Cerebellar cortex (tissue), 1 donor: ENCODE measurements around the gene TEK.

Source experiments
- DNase-seq: peaks from one replicate; pipeline ENCODE4 v3.0.0-alpha.2; 2015; ENCODE audit warnings: low spot score

Gene TEK

DNA sequence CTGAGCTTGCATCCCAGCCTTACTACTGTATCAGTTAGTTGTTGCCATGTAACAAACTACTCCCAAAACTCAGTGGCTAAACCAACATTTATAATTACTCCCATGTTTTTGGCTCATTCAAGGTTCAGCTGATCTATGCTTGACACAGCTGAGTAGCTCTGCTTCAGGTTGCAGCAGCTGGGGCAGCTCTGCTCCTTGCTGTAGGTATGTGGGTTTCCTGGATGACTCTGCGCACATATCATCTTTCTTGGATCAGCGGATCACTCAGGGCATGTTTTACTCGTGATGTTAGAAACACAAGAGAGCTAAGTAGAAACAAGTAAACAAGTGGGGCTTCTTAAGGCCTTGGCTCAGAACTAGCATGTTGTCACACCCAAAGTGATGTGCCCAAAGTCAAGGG is 15.1 kb downstream of the TEK start:
- DNase-seq: no peak

DNA sequence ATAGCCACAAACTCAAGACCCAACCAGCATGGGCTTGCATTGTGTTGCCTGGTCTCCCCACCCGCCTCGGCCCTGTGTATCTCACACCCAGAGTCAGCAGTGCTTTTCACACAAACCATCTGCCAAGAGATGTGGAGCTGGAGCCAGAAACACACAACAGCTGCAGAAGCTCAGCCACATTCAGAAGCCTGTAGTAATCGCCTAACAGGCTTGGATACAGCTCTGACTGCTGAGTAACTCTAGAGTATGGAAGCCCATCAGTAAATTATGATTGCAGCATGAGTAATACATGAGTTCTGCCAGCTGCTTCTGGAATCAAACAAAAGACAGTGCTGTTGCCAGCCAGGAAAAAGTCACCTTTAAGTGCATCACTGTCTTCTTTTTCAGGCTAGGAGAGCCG is 16.0 kb downstream of the TEK start:
- no peak for DNase-seq

DNA sequence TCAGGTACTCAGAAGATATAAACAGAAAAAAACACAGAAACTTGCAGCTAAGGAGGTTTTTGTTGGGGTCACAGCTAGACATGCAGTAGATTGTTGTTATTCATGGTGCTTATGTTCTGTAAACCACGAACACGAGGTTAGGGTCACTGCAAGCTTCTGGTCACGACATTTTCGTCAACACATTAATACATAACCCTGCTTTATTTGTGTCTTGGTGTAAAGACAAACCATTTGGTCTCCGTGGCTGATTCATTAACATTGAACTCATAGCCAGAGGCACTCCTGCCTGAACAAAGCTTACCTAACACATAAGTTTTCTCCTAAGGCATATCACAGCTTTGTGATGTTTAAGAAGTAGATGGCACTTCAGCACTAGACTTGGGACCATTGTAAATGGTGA is 16.9 kb downstream of the TEK start:
- no peak for DNase-seq

DNA sequence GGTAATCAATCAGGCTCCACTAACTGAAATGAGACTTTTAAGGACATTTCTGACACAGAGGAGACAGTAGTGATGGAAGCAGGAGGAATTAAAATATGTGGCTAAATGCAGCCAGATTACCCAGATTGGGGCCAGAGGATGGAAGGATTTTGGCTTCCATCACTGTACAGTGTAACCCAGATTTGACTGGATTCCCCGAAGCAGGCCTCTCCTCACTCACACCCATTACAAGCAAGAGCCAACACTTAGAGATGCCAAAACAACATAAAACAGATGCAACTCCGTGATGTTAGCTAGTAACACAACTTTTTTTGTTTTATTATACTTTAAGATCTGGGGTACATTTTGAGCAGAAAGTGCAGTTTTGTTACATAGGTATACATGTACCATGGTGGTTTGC is 17.6 kb downstream of the TEK start:
- no peak for DNase-seq

DNA sequence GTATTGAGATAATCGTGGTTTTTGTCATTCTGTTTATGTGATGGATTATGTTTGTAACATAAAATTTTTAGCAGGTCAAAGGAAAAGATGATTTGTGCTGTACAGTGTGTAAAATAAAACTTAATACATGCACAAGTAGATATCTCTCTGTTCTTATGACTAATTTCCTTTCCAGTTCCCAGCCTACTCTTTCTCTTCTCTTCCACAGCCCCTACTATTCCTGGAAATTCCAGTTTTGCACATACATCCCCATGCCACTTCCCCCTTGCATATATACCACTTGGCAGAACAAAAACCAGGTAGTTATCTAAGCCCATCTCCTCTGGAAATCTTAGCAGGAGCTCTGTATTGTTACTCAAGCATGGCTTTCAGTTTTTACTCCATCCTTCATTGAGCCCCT is 20.2 kb downstream of the TEK start:
- DNase-seq: no peak

DNA sequence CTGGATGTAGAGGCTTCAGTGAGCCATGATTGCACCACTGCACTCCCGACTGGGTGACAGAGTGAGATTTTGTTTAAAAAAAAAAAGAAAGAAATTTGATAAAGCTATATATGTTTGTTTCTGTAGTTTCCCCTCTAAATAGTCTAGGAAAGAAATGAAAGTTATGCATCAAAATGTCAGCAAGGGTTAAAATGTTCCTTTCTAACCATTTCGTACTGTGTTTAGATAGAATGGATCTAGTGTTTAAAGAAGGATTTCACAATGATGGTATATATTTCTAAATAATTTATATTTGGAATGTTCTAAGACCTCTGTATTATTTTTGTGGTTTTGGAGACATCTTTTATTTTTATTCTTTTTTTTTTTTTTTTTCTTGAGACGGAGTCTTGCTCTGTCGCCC is 22.7 kb downstream of the TEK start:
- DNase-seq: no peak

DNA sequence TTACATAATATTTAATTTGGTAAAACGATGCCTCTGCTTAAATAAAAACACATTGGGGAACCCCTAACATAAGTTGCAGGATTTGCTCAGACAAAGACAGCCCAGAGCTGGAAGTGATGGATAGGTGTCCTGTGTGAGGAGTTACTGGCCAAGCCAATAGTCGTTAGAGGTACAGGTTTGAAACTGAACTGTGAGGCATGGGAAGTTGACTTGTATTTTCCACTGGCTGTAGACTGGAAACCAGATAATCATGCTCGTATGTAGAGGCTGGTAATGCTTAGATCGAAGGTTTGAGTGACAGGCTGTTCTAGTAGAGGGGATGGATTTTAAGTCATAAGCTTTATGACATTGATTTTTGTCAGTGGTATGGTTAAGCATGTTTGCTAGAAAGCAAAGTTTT is 24.8 kb downstream of the TEK start:
- no peak for DNase-seq

DNA sequence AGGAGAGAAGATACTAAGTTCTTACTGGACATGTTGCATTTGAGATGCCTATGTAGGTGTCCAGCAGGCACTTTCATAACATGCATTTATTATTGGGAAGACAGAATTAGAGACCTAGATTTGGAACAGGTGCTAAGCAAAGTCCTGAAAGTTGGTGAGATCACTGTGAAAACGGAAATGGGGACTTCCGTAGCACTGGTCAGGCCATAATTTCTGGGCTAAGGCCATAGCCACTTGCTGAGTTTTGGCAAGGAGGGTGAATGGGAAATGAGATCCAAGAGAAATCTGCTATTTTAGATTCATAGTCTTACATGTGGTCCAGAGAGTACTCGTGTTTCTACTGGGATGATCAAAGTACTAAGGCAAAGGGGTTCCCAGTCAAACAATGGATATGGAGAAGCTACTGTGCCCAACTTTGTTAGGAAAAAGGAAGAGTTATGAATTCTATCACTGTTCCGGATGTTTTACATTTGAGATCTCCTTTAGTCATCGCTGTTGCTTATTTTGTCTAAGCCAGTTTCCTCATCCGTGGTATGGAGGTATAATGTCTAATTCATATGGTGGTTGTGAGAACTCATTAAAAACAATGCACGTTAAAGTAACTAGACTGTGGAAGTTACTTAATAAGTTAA is 33.4 kb downstream of the TEK start:
- peak; percentile 43 for DNase-seq

DNA sequence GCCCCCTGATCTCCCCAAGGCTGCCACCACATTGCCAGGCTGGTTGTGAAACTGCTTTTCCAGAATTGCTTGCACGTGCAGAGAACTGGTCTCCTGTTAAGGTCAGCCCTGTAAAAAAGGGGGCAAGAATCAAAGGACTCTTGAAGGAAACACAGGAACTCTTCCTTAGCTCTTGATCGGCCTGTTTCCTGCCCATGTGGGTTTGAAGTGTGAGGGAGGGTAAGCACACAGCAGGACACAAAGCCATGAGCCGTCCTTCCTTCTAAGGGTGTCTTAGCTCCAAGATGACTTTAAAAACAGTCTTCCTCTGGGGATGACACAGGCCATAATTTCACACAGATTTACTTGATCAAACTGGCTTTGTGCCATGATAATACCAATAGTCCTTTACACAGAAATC is 36.1 kb downstream of the TEK start:
- DNase-seq: no peak

DNA sequence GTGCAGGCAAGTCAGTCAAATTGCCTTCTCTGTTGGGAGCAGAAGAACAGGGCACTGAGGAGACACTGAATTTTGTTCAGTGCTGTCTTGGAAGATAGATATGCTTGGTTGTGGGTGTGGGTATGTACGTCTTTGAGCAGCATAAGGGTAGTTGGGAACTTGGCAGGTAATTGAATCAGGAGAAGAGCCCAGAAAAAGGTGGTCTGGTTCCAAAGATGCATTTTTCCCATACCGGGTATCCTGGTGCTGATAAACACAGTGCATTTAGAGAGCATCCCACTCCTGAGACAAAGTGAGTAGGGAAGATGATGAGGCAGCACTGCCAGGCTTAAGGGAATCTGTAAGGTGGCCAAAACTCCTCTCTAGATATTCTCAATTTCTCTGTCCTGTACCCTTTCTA is 40.6 kb downstream of the TEK start:
- no peak for DNase-seq

DNA sequence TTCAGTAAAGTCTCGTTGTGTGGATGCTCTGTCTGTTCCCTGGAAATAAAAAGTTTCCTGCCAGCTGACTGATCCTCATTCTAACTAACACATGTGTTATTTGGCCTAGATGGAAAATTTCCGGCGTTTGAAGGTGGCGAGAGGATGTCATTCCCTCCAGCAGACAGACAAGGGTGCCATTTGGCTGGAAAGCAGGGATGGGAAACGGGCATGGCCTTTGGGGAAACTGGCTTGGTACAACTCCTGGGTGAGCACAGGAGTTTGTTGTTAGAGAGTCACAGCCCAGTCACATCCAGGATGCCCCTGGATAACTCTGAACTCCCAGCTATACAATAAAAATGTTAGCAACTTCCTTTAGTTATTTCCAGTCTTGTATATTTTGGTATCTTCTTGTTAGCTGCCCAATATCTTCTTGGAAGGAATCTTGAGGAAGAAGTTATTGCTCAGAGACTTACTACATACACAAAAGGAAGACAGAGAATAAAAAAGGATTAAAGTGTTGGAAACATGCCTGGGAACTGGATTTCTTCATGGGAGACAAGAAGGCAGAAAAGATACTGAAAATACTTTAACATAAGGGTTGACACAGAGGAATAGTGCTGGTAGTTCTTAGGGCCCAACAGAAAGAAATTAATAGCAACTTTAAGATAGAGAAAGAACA is 41.9 kb downstream of the TEK start:
- DNase-seq: no peak

DNA sequence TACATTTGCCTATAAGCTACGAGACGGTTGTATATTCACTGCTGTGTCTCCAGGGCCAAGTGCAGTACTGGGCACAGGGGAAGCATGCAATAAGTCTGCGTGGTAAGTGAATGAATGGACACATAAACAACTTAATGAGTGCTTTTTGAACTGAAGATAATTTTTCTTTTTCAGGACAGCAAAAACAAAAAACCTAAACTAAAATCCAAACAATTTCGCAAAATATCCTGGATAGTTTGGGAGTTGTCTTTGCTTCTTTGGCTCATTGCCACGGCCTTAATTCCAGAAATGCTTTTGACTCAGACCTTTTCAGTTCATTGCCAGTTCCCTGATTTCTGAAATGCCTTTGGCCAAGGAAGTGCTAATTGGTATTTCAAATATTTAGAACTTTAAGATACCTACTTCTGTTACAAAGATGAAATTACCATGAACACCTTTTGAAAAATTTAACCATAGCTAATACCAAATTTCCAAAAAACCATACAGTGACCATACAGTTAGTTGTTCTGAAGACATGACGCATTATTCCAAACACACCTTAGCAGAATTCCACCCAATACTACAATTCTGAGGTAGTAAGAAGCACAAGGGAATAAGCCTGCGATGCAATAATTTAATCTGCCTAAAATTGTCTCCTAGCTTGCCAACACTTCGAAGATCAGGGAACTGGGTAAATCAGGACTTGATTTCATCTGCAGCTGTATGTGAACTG is 42.8 kb downstream of the TEK start:
- DNase-seq: no peak

DNA sequence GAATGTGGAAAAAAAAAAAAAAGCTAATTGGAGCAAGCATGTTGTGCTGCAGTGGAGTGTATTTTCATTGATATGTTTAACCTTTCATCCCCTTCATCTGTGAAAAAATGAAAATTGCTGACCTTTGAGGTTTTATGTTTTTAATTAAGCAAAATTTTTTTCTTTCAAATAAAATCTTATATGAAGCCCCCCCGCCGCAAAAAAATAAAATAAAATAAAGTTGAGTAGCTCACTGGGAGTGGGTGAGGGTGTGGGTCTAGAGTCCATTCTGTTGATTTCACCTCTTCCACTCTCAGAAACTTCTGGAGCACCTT is 43.3 kb downstream of the TEK start:
- no peak for DNase-seq

DNA sequence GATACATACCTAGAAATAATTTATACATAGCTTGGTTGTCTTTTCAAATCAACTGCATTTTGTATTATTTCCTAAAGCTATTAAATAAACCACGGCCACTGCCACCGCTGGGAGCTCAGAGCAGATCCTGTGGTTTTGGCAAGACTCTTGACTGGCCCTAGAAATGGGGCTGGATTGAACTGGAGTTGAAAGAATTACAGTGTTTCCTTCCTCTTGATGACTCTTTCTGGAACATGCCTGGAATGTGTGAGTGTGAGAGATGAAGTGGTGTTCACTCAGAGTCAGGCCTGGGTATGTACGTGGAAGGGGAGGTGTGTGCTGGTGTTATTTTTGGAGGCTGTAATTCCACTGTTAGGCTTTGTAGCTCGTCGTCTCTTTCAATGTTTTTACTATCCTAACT is 45.9 kb downstream of the TEK start:
- DNase-seq: no peak

DNA sequence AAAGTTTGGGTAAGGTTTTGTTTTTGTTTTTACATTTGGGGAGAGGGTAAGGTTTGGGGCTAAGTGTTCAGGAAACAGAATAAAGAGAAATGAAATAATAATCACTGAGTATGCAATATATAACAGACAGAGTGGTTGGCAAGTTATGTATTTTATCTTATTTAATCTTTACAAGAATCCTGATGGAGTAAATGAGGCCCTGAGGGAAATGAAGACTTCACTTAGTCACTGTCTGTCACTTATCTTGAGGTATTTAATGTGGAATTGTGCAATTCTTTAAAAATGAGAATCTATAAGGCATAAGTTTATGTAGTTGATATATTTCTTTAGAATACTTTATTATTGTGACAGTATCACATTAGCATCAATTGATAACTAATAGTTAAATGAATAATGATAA is 48.1 kb downstream of the TEK start:
- DNase-seq: no peak

DNA sequence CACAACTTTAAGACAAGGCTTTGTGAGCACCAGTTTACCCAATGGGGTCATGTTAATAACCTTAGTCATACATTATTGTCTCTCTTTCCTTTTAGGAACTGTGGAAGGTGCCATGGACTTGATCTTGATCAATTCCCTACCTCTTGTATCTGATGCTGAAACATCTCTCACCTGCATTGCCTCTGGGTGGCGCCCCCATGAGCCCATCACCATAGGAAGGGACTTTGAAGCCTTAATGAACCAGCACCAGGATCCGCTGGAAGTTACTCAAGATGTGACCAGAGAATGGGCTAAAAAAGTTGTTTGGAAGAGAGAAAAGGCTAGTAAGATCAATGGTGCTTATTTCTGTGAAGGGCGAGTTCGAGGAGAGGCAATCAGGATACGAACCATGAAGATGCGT is 48.7 kb downstream of the TEK start:
- DNase-seq: no peak

DNA sequence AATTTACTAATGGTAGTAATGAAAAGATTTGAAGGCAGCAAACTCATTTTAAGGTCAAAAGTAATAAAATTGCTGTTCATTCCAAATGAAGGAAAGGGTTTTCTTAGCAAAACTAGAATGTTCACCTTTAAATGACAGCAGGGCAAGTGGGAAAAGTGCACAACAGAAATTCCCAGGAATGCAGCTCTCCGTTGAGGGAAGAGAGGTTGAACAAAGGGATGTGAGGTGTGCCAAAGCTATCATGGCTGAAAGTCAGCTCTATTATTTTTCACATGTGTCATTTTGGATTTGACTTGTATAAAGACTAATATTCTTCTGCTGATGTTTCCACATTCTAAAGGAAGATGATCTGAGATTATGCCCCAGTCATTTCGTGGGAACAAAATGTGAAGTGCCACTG is 51.6 kb downstream of the TEK start:
- DNase-seq: no peak

DNA sequence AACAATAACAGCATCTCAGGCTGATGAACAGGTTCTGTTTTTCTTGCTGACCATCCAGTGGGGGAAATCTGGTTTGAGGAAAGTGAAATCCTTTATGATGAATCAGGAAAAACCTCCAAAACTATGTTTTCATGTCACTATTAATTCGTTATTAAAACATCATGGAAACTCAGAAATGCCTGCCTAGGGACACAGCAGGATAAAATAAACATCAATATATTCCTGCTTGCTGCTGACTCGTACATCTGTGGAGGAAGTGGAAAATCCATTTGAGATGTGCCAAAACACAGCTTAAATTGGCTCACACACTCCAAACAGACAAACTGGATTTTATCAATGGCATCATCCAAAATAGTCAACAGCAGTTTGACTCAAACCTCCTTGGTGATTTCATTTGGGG is 53.0 kb downstream of the TEK start:
- no peak for DNase-seq

DNA sequence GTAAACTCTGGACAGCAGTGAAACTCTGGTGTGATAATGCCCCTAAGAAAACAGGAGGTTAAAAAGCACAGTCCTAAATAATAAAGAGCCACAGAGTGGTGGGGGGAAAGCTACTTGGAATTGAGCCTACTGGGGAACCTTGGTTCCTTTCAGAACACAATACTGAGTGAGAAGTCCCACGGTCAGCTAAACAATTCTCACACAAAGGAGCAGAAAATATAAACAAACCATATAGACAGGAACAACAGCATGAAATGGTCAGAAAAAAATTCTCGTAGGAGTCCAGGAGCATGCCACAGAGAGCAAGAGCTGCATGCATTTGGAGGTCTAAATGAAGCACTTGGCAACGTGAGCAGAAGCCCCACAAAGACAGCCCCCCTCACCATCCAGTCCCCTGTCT is 56.0 kb downstream of the TEK start:
- DNase-seq: no peak

DNA sequence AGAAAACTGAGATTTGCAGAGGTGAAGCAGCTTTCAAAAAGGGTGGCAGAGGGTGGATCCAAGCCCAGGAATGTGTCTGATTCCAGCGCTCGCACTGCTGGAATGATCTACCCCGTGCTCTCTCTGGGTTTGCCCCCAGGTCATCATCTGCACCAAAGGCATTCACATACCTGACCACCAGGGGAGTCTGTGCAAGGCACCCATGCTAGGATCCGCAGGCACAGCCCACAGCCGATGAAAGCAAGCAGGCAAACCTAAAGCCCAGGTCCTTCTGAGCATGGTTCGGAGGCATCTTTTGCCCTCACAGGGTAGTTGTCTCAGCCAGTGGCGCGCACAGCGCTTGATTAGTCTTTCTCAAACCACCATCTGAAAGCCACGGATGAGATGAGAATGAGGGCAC is 56.6 kb downstream of the TEK start:
- no peak for DNase-seq

DNA sequence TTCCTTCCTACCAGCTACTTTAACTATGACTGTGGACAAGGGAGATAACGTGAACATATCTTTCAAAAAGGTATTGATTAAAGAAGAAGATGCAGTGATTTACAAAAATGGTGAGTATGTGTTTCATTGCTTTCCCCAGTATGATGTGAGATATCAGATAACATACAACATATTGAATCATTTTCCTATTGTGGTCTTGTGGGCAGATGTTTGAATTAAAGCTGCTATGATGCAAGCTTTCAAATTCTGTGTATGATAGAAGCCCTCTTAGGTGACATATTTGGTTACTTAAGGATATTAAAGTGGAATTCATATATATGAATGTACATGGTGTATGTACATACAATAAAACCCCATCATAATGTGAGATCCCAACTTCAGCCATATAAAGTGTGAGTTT is 59.5 kb downstream of the TEK start:
- no peak for DNase-seq

DNA sequence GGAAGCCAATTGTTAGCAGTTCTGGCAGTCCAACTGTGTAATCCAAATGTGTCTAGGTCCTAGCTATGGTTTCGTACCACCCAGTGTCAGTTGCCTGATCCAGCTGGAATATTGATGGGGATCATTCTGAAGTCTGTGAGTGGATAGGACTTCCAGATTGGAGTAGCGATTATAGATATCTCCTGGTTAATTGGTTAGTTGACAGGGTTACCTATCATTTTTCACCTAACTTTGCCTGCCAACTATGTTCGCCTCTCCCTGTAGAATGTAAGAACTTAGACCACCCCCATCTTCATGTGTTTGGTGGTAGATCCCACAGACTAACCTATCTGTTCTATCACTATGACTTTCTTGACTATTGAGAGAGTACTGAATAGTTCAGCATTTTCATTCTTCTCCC is 59.9 kb downstream of the TEK start:
- no peak for DNase-seq

DNA sequence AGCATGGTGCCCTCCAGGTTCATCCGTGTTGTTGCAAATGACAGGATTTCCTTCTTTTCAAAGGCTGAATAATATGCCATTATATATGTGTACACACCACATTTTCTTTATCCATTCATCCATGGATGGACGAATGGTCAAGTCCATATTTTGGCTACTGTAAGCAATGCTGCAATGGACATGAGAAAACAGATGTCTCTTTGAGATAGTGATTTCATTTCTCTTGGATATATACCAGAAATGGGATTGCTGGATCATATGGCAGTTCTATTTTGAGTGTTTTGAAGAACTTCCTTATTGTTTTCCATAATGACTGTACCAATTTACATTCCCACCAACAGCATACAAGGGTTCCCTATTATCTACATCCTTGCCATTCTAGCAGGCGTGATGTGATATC is 67.9 kb downstream of the TEK start:
- no peak for DNase-seq

DNA sequence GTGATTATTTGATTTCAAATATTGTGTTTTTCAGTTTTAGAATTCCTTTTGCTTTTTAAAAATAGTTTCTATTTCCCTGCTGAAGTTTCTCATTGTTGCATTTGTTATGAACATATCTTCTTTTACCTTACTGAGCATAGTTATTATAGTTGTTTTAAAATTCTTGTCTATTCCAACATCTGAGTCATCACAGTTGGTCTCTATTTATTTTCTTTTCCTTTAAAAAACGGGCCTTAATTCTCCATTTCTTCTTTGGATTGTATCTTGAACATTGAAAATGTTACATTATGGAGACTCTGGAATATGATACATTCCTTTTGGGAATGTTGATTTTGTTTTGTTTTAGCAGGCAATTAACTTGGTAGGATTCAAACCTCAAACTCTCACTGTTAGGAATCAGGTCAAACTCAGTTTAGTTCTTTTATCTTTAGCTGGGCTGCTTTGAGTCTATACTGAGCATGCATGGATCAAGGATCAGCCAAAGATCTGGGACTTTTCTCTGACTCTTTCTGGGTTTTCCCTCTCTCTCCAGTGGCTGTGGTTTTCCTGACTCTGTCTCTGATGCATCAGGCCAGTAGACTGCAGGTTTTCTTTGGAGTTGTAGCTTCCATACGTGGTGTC is 70.3 kb downstream of the TEK start:
- no peak for DNase-seq
